Prostate gland (tissue), 2 donors: ENCODE measurements around the gene DBN1. TPM values are rescaled to one million over a fixed set of nuclear protein-coding genes. Genes with fewer than 3 reads are reported as not detected.

ENCODE experiments used
- DNase-seq: peaks from one replicate; pipeline ENCODE4 v3.0.0-alpha.2; 2019; ENCODE audit warnings: low spot score
- H3K27ac ChIP-seq, 2 donors: fragments of 200-600 bp; sonication (generic); 2 replicates each; pipeline ENCODE4 v1.5.1; 2017 to 2019
- H3K27me3 ChIP-seq: fragments of 200-600 bp; sonication (generic); replicated peaks from 2 replicates; pipeline ENCODE4 v1.5.1; 2019; ENCODE audit not compliant: insufficient read depth
- H3K36me3 ChIP-seq, 2 donors: fragments of 200-600 bp; sonication (generic); 1 replicate in 1 of 2; 2 replicates in 1 of 2; pipeline versions ENCODE4 v1.5.1 to v1.8.1; 2017 to 2019
- H3K4me1 ChIP-seq: fragments of 200-600 bp; sonication (generic); replicated peaks from 2 replicates; pipeline ENCODE4 v1.5.1; 2019
- H3K4me3 ChIP-seq, 2 donors: fragments of 200-600 bp; sonication (generic); 2 replicates each; pipeline ENCODE4 v1.5.1; 2017 to 2019
- H3K9me3 ChIP-seq: fragments of 200-600 bp; sonication (generic); 2 replicates; pipeline ENCODE4 v1.5.1; 2017
- CTCF ChIP-seq, 4 experiments: fragments of 200-600 bp in 2 of 4; fragments of 450-650 bp in 2 of 4; sonication (generic) in 2 of 4; IDR thresholded peaks; 1 replicate in 3 of 4; 2 replicates in 1 of 4; pipeline ENCODE4 v1.5.1; 2016 to 2019; ENCODE audit warnings: antibody characterized with exemption in 4 of 4, mild to moderate bottlenecking in 2 of 4, moderate library complexity in 2 of 4
- POLR2A ChIP-seq: fragments of 450-650 bp; IDR thresholded peaks from one replicate; pipeline ENCODE4 v1.6.1; 2016; ENCODE audit warnings: antibody characterized with exemption, mild to moderate bottlenecking
- POLR2AphosphoS5 ChIP-seq: sonication (generic); formaldehyde crosslinking; IDR thresholded peaks from one replicate; pipeline ENCODE4 v1.6.1; 2017; ENCODE audit warnings: antibody characterized with exemption
- WGBS: methylation state at CpG from one replicate; pipeline ENCODE4 v1.1.5; 2018; 5-methylcytosine and 5-hydroxymethylcytosine counted together
- intact Hi-C: fragments of 100-400 bp; cut with DNase I; formaldehyde crosslinking; loops from one replicate; pipeline ENCODE4 v1.14.2; 2022
- total RNA-seq, 2 donors: library from RNA; depleted of rRNA; stranded (reverse); fragments of >200 nt; gene quantifications; one replicate each; pipeline ENCODE4 v1.1.0, GENCODE V29; 2016

DBN1 gene
- total RNA-seq, 2 donors from 2014 or later, result 33.1 to 65.1 TPM

GRCh38 chr5:177499842-177500241, 26.4 kb upstream of the DBN1 start:
- no peak for TF ChIP-seq CTCF (IDR thresholded peaks at IDR 0.05)
- TF ChIP-seq POLR2A, result no peak
- Histone ChIP-seq H3K36me3 (no peaks in the 10 kb centered on the region), H3K4me3 (no peak overlapping the region), H3K27me3 (no peaks in the 10 kb centered on the region), H3K9me3 (no peaks in the 10 kb centered on the region), H3K4me1 (peaks cover 4% of the 10 kb centered on the region), H3K27ac (no peak overlapping the region)
- intact Hi-C loops, result loop anchor here (2.0 to 5.0 kb wide), 2 partner anchors 45 to 108 kb away; no protein-coding TSS in a partner anchor
- 78% methylated on average over 6 of the region's 6 CpGs for WGBS
- DNase-seq, result no peak

DNA sequence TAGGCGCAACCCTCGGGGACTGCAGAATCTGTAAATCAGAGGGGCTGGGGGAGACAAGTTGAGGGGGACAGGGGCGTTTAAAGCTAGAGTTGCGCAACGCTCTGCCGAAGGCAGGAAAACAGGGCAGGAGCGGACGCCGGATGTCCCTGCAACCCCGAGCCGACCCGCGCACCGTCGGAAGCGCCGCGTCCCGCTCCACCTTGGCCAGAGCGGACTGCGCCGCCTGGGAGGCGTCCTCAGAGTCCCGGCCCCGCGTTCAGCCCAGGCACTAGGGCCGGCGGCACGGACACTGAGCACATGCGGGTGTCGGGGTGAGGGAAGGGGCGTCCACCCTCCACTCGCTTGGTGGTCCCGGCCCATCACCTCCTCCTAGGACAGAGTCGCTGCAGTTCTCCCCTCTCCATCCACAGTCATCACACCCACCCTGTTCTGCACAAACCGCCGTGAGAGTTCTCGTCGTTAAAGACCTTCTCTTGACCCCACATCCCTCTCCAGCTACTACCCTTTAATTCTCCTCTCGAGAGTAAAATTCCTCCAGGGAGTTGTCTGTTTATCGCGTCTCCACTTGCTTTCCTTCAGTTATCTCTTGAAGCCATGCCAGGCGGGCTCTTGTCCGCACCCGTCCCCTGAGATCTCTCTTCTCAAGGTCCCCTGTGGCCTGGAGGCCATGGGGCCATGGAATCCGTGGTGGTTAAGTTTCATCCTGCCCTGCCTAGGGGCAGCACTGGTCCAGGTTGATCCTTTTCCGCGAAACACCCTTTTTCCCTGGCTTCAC, 24.8 kb upstream of the DBN1 start:
- intact Hi-C loops, result loop anchor here (2.0 kb wide), 1 partner anchor 43 kb away; no protein-coding TSS in a partner anchor
- Histone ChIP-seq H3K27me3 (no peaks in the 10 kb centered on the region), H3K36me3 (no peaks in the 10 kb centered on the region), H3K4me3 (peak overlapping the region; percentile 57 to 78), H3K9me3 (no peaks in the 10 kb centered on the region), H3K4me1 (peaks cover 4% of the 10 kb centered on the region), H3K27ac (peak overlapping the region; percentile 86 to 92)
- no peak for TF ChIP-seq POLR2A
- TF ChIP-seq CTCF (IDR thresholded peaks at IDR 0.05), result no peak
- TF ChIP-seq POLR2AphosphoS5, result no peak
- DNase-seq, result no peak
- WGBS, result 17% methylated on average over 48 of the region's 48 CpGs

- TF ChIP-seq POLR2AphosphoS5 (peak; percentile 95), POLR2A (peak; percentile 95), CTCF (IDR thresholded peaks at IDR 0.05) (peak in 1 of 4 experiments; percentile 5)
- H3K4me3 ChIP-seq, result peak within 1 kb of the TSS; percentile 57 to 78
- H3K27ac ChIP-seq, result peak within 1 kb of the TSS; percentile 86 to 92
- DNase-seq, result peak; percentile 95
- no peaks in the 10 kb centered on the region for H3K9me3 ChIP-seq
- peaks cover 4% of the 10 kb centered on the region for H3K4me1 ChIP-seq
- WGBS, result 1% methylated on average over 58 of the region's 73 CpGs
- no peaks in the 10 kb centered on the region for H3K27me3 ChIP-seq
- no peaks in the 10 kb centered on the region for H3K36me3 ChIP-seq
- intact Hi-C loops, result loop anchor here (2.0 kb wide), 1 partner anchor 43 kb away; no protein-coding TSS in a partner anchor
These were observed 24.0 kb upstream of the DBN1 start, which contains the start of gene PDLIM7 for GRCh38 chr5:177497292-177498012. PDLIM7 (minus strand) TSS chr5:177497604; CDS start chr5:177496512, 1,092 bp downstream.

- Histone ChIP-seq H3K36me3 (no peaks in the 10 kb centered on the region), H3K4me1 (peaks cover 4% of the 10 kb centered on the region), H3K27ac (peak overlapping the region; percentile 86 to 92), H3K27me3 (no peaks in the 10 kb centered on the region), H3K9me3 (no peaks in the 10 kb centered on the region), H3K4me3 (peak overlapping the region; percentile 57 to 78)
- peak; percentile 54 for DNase-seq
- 4% methylated on average over 29 of the region's 29 CpGs for WGBS
- intact Hi-C loops, result no loop called here
- peak; percentile 53 for TF ChIP-seq POLR2A
- TF ChIP-seq CTCF (IDR thresholded peaks at IDR 0.05), result no peak
These were observed 23.4 kb upstream of the DBN1 start for GRCh38 chr5:177496727-177497291.
